Measurements from ENCODE around the gene ATP13A2.
"Not testable (repeated sequence)": the region's sequence is repeated elsewhere in the genome, so short reads cannot be mapped to it uniquely, and the experiment has no call there.

The ATP13A2 gene

DNA sequence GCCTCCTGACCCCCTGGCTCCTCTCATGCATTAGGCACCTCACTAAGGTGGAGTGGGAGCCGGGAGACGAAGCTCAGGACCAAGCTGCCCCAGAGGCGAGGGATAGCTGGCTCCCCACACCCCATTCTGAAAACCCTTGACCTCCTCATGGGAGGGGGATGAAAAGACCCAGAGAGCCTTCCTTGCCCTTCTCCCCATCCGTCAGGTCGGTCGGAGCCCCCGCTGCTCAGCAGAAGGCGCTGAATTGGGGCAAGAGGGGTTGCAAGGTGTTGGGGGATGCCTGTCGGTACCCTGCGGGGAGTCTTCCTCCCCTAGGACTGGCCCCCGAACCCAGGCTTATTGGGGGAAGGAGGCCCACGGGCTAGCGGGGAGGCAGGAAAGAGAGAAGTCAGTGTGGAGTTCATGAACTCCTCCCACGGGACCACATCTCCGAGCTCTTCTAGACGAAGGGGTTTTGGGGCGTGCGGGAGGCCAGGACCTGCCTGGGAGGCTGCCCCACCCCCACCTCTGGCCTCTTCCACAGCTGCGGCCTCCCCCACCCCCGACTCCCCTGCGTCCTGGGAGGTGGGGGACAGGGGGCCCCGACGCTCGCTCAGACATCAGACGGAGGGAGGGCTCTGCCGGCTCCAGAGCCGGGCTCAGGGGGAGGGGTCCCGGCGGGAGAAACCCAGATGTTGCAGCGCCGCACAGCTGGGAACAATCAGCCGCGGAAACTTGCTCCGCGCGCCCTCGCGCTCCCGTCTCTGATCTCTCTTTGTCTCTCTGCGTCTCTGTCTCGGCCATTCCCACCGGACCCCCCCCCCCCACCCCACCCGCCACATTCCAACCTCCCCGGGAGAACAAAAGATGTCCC is 32.0 kb downstream of the ATP13A2 start:
- no peak for DNase-seq (ENCODE audit: low read depth in 2 of 2)

DNA sequence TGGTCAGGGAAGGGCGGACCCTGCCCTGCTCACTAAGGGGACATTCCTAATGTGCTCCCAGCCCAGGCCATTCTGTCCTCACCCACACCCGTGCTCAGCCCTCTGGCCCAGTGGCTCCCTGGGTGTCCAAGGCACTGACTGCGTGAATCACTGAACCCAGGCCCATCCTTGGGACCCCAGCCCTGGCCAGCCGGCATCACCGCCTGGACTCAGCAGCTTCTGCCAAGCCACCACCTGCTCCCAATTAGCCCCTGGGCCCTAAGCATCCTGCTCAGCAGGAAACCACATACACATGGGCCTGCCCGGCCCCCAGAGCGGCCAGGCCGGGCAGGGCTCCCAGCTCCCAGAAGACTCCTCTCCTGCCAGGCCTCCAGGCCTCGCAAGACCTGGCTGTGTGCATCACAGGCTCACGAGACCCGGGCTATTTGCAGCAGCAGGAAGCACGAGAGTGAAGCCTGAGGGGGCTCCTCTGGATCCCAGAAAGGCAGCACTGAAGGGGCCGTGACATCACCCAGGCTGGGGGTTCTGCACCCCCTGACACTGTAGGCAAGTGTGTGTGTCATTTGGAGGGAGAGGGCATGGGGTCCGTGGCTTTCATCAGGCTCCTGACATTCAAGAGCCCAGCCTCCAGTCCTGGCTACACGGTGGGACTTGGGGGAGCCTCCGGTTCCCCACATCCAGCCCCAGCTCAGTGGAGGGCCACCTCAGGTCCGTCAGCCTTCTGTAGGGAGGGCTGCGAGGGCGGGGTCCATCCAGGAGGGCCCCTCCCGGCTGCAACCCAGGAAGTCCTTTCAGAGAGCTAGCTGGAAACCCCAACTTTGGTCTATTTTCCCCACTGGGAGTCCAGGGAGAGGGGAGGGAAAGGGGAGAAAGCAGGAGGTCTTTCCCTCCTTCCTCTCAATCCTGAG is 32.9 kb downstream of the ATP13A2 start:
- peak; percentile 64 to 69 for DNase-seq (ENCODE audit: low read depth in 2 of 2)

DNA sequence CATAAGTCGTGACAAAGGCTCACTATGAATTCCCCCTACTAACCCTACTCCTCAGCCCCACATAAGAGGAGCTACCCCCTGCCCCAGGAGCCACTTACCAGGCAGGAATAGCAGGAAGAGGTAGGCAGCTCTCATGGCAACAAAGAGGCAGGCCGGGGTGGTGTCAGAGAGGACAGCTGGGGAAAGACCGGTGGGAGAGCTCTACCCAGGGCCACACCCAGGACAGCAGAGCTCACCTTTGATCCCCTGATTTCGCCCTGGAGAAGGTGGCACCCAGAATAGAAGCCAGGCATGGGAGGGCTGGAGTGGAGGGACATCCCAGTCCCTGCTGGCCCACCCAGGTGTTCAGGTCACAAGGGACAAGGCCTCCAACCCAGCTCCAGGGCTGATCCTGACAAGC is 33.6 kb downstream of the ATP13A2 start:
- DNase-seq (ENCODE audit: low read depth in 2 of 2) = no peak

DNA sequence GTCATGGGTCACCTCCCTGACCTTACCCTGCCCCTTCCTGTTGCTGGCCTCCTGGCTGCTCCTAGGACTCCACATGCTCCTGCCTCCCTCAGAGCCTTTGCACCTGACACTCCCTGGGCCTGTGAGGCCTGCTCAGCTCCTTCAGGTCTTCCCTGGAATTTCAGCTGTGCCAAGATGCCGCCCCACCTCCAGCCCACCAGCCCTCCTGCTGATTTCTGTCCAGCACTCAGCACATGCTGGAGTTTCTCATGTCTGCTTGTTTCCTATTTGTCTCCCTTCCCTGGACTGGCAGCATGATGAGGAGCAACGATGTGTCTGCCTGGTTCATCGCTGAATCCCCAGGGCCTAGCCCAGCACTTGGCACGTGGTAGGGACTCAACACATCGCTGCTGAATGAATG is 34.4 kb downstream of the ATP13A2 start:
- no peak for DNase-seq (ENCODE audit: low read depth in 2 of 2)

DNA sequence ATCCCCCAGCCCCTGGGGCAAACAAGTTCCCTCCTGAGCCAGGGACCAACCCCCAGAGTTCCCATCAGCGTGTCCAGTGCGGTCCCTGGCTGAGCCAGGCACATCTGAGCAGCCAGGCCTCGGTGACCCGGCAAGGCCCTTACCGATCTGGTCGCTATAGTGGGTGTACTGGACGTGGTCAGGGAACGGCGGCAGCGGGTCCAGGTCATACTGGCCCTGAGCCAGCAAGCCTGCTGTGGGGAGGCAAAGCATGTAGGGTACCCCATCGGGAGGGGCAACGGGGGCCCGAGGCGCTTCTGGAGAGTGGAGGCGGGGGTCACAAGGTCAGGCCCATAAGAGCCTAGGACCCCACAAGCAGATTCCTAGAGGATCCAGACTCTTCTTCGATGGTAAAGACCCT is 34.8 kb downstream of the ATP13A2 start:
- DNase-seq (ENCODE audit: low read depth in 2 of 2) = no peak

DNA sequence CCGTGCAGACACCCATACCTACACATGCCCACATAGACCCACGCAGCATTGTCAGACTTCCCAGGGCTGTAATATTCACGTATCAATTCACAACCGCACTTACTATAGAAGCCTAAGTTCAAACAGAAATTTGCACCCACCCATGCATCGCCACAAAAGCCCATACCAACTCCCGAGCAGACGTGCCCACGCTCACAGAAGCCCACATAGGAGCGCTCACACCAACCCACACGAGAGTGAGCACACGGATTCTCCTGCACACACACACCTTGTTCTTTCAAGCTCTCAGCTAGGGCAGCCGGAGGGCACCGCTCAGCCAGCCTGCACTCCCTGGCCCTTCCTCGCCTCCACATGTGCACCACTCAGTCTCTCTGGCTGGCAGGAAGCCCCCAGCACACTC is 35.9 kb downstream of the ATP13A2 start:
- DNase-seq (ENCODE audit: low read depth in 2 of 2) = no peak

DNA sequence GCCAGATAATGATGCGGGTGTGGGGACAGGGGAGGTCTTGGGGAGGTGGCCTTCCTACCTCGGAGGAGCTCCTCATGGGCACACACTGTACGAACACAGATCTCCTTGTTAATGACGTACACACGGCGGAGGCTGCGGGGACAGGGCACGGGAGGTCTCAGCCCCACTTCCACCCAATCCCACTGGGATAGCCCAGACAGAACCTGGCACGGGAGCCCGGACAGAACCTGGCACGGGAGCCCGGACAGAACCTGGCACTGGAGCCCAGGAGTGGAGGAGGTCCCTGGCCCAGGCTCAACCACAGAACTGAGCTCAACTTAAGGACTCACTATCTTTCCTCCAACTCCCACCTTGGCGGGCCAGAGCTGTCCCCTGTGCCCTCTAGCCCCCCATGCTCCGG is 36.5 kb downstream of the ATP13A2 start:
- no peak for DNase-seq (ENCODE audit: low read depth in 2 of 2)

DNA sequence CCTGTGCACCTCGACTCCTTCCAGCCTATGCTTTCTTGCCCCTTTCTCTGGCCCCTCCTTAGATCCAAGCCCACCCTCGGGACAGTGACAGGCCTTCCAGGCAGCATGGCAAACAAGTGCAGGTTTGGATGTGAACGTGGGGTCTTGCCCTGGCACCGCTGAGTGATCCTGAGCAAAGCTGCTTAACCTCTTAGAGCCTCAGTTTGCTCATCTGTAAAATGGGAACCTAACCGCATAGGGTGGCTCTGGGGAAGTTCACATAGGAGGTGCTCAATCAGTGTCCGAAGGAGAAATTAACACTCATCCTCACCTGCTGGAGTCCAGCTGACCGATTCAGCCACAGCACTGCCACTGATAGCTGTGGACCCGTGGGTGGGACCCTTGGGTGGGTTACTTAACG is 38.5 kb downstream of the ATP13A2 start:
- DNase-seq (ENCODE audit: low read depth in 2 of 2) = no peak

DNA sequence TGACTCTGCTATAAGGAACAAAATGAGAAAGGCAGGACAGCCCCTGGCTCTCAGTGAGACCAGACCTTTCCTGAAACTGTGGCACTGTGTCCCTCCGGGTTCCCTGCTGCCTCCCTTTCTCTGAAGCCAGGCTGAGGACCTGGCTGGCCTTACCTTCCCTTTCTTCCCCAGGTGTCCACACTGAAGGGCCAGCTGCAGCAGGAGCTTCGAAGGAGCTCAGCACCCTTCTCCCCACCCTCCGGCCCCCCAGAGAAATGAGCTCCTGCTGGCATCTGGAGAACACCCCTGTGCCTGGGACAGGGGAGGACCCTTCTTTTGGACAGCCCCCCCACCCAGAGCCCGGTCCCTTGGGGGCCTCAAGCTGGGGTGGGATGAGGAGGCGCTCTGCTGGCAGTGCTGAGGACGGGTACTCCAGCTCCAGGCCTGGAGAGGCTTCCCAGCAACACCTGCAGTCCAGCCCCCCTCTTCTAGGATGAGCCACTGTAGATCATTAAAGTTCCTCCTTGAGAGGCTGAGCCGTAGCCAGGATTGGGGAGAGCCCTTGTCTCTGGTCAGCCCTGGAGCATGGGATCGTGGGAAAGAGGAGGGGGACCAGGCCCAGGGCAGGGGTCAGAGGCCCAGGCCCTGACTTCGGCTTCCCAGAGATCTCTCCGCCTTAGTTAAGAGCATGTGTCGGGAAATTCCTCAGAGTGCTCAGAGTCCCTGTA is 39.4 kb downstream of the ATP13A2 start:
- DNase-seq (ENCODE audit: low read depth in 2 of 2) = no peak

DNA sequence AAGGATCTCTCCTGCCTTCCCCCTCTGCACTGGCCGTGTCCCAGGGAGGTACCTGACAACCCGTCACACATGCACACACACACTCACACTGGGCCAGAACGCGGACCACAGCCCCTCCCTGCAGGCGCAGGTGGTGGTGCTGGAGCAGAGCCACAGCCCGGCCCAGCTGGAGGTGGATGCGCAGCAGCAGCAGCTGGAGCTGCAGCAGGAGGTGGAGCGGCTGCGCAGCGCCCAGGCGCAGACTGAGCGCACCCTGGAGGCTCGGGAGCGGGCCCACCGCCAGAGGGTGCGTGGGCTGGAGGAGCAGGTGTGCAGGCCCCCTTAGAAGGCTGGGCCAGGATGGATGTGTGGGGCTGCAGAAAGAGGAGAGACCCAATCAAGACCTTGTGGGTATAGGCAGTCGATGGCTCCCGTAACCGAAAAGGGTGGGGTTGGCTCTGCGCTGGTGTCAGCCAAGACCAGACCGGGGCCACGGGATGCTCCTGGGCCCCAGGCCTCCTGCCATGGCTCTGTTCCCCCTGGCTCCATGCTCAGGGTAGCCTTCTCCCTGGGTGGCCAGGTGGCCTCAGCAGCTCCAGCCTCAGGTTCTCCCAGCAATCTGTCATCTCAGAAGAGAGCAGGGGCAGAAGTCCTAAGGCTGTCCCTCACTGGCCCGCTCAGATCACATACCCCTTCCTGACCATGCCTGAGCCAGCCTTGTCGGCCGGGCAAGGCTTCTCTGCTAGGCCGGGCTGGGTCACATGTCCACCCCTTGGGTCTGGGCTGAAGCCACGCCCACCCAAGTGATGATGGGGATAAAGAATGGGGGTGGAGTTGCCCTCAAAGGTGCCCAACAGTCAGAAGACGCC is 40.2 kb downstream of the ATP13A2 start:
- no peak for DNase-seq (ENCODE audit: low read depth in 2 of 2)

DNA sequence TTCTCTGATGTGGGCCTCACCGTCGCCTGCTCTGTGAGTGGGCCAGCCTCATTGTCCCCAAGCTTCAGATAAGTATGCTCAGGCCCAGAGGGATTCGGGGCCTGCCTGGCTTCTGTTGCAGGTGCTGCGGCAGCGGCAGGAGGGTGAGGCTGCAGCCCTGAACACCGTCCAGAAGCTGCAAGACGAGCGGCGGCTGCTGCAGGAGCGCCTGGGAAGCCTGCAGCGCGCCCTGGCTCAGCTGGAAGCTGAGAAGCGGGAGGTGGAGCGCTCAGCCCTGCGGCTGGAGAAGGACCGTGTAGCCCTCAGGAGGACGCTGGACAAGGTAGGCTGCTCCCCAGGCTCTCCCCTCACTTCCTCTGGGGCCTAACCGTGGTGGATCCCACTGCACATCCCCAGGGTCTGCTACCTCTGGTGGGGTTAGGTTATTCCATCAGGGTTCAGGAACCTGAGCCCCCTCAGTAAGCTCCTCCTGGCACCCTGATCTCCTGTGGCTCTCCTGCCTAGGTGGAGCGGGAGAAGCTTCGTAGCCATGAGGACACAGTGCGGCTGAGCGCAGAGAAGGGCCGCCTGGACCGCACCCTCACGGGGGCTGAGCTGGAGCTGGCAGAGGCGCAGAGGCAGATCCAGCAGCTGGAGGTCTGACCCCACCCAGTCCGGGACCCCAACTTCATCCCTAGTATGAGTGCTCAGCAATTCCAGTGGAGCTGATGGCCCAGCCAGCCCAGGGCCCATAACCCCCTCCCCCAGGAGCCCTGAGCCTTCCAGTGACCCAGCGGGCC is 41.4 kb downstream of the ATP13A2 start:
- no peak for DNase-seq (ENCODE audit: low read depth in 2 of 2)

DNA sequence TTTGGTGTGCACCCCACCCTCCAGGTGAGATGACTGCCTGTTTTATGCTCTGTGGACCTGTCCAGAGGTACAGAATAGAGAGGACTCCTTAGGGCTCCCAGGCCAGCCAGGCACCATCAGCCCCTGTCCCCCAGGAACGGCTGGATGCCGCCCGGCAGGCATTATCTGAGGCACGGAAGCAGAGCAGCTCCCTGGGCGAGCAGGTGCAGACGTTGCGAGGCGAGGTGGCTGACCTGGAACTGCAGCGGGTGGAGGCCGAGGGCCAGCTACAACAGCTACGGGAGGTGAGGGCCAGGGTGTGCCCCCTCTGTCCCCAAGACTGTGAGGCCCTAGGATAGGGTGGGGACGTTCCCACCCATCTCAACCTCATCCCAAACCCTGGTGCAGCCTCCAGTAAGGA is 42.1 kb downstream of the ATP13A2 start:
- DNase-seq (ENCODE audit: low read depth in 2 of 2) = no peak

DNA sequence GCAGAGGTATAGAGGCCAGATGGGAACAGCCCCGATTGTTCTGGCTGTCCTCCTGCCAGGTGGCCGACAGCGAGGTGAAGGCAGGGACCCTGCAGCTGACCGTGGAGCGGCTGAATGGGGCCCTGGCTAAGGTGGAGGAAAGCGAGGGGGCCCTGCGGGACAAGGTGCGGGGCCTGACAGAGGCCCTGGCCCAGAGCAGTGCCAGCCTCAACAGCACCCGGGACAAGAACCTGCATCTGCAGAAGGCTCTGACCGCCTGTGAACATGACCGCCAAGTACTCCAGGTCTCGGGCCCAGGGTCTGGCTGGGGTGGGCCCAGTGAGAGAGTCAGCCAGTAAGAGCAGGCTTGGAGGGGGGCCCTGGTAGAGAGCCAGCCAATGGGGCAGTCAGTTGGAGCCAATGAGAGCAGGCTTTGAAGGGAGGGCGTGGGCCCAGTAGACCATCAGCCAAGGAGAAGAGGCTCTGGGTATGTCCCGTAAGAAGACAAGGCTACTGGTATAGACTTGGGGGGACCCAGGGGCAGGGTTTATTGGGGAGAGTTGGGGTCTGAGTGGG is 42.6 kb downstream of the ATP13A2 start:
- no peak for DNase-seq (ENCODE audit: low read depth in 2 of 2)

DNA sequence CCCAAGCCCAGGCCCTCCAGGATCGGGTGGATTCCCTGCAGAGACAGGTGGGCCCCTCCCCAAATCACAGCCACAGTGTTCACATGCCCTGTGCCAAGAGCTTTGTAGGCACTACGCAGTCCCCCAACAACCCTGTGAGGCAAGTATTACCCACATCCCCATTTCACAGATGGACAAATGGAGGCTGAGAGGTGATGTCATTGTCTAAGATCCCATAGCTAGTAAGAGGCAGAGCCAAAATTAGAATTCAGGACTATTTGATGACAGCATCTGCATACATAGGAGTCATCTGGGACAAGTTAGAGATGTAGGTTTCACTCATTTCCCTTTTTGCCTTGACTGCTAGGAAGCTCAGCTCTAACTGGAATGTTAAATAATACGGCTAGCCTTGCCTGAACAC is 43.4 kb downstream of the ATP13A2 start:
- no peak for DNase-seq (ENCODE audit: low read depth in 2 of 2)

DNA sequence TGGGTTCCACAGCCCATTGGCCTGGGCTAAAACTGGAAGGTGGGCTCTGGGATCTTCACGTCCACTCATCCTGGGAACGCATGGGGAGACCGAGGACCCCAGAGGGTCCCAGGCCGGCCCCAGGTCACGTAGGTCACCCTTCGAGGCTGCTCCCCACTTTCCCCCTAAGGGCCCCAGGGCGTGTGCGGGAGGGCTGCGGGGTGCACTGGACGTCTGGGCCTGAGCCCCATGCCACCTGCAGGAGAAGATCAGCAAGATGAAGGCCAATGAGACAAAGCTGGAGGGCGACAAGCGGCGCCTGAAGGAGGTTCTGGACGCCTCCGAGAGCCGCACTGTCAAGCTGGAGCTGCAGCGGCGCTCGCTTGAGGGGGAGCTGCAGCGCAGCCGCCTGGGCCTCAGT is 43.8 kb downstream of the ATP13A2 start:
- DNase-seq (ENCODE audit: low read depth in 2 of 2) = no peak

DNA sequence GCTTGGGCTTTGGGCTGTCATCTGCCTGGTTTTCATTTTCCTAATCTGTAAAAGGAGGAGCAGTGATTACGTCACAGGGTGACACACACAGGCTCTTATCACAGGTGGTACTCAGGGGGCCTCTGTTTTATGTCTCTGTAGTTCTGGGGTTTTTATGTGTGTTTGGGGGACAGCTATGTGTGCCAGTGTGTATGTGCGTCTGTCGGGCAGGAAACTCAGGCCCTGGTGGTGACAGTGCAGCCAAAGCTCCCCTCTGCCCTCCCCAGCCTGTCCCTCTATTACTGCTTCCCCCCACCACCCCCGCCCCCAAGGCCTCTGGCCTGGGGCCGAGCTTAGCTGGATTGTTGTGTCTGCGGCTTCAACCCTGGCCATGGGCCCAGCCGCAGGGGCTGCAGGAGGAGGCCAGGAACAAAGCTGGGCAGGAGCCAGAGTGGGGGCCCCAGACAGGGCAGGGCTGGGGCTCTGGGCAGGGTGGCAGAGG is 44.6 kb downstream of the ATP13A2 start:
- DNase-seq (ENCODE audit: low read depth in 2 of 2) = peak; percentile 53 to 64

DNA sequence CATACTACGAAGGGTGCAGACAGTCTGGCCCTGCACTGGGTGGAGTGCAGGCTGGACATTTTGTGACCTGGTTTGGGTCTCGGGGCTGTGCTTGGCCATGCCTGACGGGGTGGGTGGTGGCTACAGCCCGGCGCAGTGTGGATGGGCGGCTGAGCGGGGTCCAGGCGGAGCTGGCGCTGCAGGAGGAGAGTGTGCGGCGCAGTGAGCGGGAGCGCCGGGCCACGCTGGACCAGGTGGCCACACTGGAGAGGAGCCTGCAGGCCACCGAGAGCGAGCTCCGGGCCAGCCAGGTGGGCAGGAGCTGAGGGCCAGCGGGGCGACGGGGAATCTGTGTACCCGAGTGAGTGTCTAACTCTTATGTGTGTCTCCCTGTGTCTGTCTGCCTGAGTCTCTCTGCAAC is 45.4 kb downstream of the ATP13A2 start:
- DNase-seq (ENCODE audit: low read depth in 2 of 2) = no peak

DNA sequence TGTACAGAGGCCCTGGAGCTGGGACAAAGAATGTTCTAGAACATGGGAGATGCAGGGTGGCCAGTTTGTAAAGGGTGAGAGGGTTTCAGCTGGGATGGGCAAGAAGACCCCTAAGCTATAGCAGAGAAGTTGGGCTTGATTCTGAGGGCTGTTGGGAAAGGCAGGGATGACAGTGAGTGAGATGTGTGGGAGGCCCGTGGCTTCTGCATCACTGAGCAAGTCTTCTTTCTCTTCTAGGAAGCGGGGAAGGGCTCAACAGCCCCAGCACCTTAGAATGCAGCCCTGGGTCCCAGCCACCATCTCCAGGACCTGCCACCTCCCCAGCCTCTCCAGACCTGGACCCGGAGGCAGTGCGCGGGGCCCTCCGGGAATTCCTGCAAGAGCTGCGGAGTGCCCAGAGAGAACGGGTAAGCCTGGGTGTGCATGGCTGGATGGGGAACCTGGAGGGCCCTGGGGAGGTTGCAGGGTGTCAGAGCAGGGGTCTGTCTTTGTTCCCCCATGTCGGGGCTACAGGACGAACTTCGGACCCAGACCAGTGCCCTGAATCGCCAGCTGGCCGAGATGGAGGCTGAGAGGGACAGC is 46.2 kb downstream of the ATP13A2 start:
- no peak for DNase-seq (ENCODE audit: low read depth in 2 of 2)

DNA sequence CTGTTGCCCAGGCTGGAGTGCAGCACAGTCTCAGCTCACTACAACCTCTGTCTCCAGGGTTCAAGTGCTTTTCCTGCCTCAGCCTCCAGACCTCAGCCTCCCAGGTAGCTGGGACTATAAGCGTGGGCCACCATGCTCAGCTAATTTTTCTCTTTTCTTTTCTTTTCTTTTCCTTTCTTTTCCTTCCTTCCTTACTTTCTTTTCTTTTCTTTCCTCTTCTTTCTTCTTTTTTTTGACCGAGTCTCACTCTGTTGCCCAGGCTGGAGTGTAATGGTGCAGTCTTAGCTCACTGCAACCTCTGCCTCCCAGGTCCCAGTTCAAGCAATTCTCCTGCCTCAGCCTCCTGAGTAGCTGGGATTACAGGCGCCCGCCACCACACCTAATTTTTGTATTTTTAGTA is 47.6 kb downstream of the ATP13A2 start:
- not testable (repeated sequence) for DNase-seq (ENCODE audit: low read depth in 2 of 2)

All from fibroblast of skin of left quadriceps (primary cell).